BE2C (cell line): Measurements from ENCODE around the gene DPY19L3.

Experiments used
- DNase-seq: peaks from one replicate; pipeline ENCODE4 v3.0.0-alpha.2; 2020
- H3K27me3 ChIP-seq: fragments of 250-450 bp; sonication (Bioruptor Pico); 2 replicates; pipeline ENCODE4 v1.5.1; 2020; ENCODE audit warnings: mild to moderate bottlenecking
- H3K36me3 ChIP-seq: fragments of 250-450 bp; sonication (Bioruptor Pico); 2 replicates; pipeline ENCODE4 v1.5.1; 2020; ENCODE audit warnings: mild to moderate bottlenecking
- H3K4me1 ChIP-seq: fragments of 250-450 bp; sonication (Bioruptor Pico); 2 replicates; pipeline ENCODE4 v1.5.1; 2020
- H3K4me3 ChIP-seq: 2 replicates; pipeline ENCODE4 v1.5.1; 2011; ENCODE audit warnings: low read depth, low read length
- H3K9me3 ChIP-seq: fragments of 250-450 bp; sonication (Bioruptor Pico); 2 replicates; pipeline ENCODE4 v1.5.1; 2020
- TF ChIP-seq, protein P1 (sequence below): IDR thresholded peaks from 2 replicates; pipeline ENCODE4 v1.5.1; 2012; ENCODE audit warnings: mild to moderate bottlenecking, low read depth, low read length

Gene DPY19L3

DNA sequence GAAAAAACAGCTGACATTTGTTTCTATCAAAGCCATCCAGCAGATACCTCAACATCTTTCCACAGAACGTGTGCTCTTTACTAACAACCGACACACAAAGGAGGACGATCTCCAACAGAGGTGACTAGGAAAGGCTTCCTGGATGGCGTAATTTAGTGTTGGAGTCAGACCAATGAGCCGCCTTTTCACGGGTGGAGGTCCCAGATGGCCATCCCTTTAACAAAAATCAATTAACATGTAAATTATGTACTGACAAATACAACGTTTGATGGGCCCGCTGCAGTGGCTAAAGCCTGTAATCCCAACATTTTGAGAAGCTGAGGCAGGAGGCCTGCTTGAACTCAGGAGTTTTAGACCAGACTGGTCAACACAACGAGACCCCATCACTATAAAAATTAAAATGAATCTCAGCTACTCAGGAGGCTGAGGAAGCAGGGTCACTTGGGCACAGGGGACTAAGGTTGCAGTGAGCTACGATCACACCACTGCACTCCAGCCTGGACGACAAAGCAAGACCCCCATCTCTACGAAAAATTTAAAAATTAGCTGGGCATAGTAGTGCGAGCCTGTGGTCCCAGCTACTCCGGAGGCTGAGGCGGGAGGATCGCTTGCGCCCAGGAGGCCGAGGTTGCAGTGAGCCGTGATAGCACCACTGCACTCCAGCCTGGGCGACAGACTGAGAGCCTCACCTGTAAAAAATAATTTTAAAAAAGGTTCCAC lies 1.2 kb upstream of the DPY19L3 start:
- no peak for DNase-seq
- peak overlapping the region; percentile 86 for H3K4me3 ChIP-seq
- no peaks in the 10 kb centered on the region for H3K27me3 ChIP-seq
- no peaks in the 10 kb centered on the region for H3K4me1 ChIP-seq
- TF ChIP-seq, protein P1, sequence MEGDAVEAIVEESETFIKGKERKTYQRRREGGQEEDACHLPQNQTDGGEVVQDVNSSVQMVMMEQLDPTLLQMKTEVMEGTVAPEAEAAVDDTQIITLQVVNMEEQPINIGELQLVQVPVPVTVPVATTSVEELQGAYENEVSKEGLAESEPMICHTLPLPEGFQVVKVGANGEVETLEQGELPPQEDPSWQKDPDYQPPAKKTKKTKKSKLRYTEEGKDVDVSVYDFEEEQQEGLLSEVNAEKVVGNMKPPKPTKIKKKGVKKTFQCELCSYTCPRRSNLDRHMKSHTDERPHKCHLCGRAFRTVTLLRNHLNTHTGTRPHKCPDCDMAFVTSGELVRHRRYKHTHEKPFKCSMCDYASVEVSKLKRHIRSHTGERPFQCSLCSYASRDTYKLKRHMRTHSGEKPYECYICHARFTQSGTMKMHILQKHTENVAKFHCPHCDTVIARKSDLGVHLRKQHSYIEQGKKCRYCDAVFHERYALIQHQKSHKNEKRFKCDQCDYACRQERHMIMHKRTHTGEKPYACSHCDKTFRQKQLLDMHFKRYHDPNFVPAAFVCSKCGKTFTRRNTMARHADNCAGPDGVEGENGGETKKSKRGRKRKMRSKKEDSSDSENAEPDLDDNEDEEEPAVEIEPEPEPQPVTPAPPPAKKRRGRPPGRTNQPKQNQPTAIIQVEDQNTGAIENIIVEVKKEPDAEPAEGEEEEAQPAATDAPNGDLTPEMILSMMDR: no peak
- H3K9me3 ChIP-seq: no peaks in the 10 kb centered on the region
- peaks cover 11% of the 10 kb centered on the region for H3K36me3 ChIP-seq

DNA sequence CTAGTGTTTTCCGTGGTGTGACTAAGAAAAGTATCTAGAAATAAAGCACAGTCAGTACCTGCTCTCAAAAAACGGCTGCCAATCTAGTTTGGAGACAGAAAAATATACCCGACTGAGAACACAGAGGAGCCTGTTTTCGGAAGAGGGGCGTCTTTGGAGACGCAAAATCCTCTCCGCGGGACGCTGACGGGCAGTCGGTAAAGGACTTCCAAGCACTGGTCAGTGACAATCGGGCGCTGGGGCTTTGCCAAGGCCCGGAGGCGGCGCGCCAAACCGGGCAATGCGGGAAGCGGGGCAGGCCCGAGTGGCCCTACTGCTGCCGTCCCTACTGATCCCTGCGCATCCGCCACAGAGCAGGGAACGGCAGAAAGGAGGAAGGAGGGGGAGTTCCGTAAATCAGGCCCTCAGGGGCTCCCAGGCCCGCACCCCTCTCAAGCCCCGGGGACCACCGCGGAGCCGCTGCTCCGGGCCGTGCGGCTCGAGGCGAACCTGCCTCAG lies 588 bp upstream of the DPY19L3 start:
- TF ChIP-seq, protein P1: no peak
- Histone ChIP-seq H3K27me3 (no peaks in the 10 kb centered on the region), H3K4me3 (peak overlapping the region; percentile 86), H3K9me3 (no peaks in the 10 kb centered on the region), H3K36me3 (peaks cover 16% of the 10 kb centered on the region), H3K4me1 (no peaks in the 10 kb centered on the region)
- DNase-seq: no peak

DNA sequence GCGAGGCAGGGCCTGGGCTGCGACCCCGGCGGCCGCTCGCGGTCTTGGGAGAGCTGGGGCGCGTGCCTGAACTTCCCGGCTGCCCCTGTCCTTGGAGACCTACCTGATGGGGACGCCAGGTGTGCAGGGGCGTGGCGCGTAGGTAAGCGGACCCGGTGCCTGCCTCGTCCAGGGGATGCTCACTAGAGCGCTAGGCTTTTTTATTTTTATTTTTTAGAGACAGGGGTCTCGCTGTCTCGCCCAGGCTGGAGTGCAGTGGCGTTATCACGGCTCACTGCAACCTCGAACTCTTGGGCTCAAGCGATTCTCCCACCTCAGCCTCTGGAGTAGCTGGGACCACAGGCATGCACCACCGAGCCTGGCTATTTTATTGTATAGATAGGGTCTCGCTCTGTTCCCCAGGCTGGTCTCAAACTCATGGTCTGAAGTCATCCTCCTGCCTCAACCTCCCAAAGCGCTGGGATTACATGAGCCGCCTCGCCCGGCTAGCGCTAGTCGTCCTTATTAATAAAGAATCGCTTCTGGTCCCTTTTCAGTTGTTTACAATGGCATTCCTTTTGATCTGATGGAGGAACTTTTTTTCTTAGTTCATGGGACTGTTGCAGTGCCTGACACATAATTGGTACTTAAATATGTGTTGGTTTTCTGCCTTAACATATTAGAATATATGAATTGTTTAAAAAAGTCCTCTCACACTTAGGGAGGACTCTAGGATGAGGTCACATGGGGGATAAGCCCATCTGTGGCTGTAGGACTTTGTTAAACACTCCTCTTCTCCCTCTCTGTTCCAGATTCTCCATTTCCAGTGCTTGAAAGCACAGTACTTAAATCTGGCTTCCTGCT lies 812 bp downstream of the DPY19L3 start:
- Histone ChIP-seq H3K36me3 (peaks cover 30% of the 10 kb centered on the region), H3K4me1 (no peaks in the 10 kb centered on the region), H3K27me3 (no peaks in the 10 kb centered on the region), H3K4me3 (peak overlapping the region; percentile 86), H3K9me3 (no peaks in the 10 kb centered on the region)
- TF ChIP-seq, protein P1: no peak
- DNase-seq: no peak

- H3K4me3 ChIP-seq: peak overlapping the region; percentile 86
- DNase-seq: no peak
- TF ChIP-seq, protein P1: no peak
These were observed 1.7 kb downstream of the DPY19L3 start for GRCh38 chr19:32407004-32407992.

DNA sequence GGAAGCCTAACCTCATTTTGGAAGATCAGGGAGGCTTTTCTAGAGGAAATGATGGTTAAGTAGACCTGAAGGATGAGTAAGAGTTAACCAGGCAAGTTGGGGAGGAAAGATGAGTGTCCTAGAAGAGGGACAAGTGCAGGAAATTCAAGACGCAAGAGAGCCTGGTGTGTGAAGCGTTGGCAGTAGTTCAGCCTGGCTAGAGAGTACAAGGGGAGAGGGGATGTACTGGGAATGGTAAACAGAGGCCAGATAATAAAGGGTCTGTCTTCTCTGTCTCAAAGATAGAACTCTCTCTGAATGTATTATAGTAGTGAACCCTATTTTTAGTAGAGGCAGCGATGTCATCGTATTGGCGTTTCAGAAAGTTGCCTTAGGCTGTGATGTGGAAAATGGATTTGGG lies 9.7 kb downstream of the DPY19L3 start:
- Histone ChIP-seq H3K27me3 (no peaks in the 10 kb centered on the region), H3K9me3 (no peaks in the 10 kb centered on the region), H3K4me3 (no peak overlapping the region), H3K36me3 (peaks cover 45% of the 10 kb centered on the region), H3K4me1 (peaks cover 3% of the 10 kb centered on the region)
- no peak for DNase-seq
- TF ChIP-seq, protein P1: no peak

More at GRCh38 chr19:32407004-32407992, 1.7 kb downstream of the DPY19L3 start:
- Histone ChIP-seq H3K27me3 (no peaks in the 10 kb centered on the region), H3K4me1 (no peaks in the 10 kb centered on the region), H3K9me3 (no peaks in the 10 kb centered on the region), H3K36me3 (peaks cover 37% of the 10 kb centered on the region)
